ENCODE measurements around the gene PDSS2. TPM values are rescaled to one million over a fixed set of nuclear protein-coding genes. Genes with fewer than 3 reads are reported as not detected.

Gene PDSS2
- total RNA-seq, 1 experiment from 2014 or later = 16.1 TPM

DNA sequence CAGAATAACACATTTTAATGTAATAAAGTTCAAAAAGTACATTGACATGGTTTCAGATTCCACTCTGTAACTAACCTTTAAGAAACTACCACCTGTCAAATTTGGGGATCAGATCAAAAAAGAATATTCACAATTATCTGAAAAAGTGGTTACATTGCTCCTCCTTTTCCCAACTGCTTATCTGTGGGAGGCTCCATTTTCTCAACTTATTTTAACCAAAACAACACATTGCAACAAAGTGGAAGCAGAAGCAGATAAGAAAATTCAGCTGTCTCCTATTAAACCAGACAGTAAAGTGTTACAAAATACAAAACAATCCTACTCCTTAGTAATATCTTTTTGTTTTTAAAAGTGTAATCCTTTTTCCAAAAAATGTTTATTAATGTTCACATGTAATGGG, 61.4 kb downstream of the PDSS2 start:
- TF ChIP-seq CTCF (conservative IDR thresholded peaks at IDR 0.05; ENCODE audit: low read depth, low read length) (no peak), EZH2 (IDR thresholded peaks at IDR 0.05; ENCODE audit: borderline replicate concordance, low read depth, low read length, poor library complexity, severe bottlenecking) (no peak)
- DNase-seq (ENCODE audit: low spot score) = no peak
- Histone ChIP-seq H3K4me3 (ENCODE audit: low read depth, low read length, poor library complexity, severe bottlenecking) (no peak overlapping the region), H3K36me3 (ENCODE audit: insufficient read depth, low read length, poor library complexity, severe bottlenecking) (no peaks in the 10 kb centered on the region), H3K27me3 (replicated peaks; ENCODE audit: insufficient read depth, low read depth, low read length, poor library complexity) (no peaks in the 10 kb centered on the region), H3K27ac (ENCODE audit: low read depth, low read length, poor library complexity, severe bottlenecking) (no peak overlapping the region), H3K9me3 (ENCODE audit: low read depth, low read length, poor library complexity, severe bottlenecking) (peaks cover 28% of the 10 kb centered on the region), H3K4me1 (ENCODE audit: insufficient read depth, low read length, poor library complexity, severe bottlenecking) (no peaks in the 10 kb centered on the region)
- no TSS peak for BruUV-seq (replicated peaks)
- ChIA-PET POLR2A (ENCODE audit: low non-redundant PET) (no interaction called here), CTCF (no interaction called here)
- intact Hi-C loops (cut with micrococcal nuclease; ENCODE audit: unreplicated experiment) = no loop called here

DNA sequence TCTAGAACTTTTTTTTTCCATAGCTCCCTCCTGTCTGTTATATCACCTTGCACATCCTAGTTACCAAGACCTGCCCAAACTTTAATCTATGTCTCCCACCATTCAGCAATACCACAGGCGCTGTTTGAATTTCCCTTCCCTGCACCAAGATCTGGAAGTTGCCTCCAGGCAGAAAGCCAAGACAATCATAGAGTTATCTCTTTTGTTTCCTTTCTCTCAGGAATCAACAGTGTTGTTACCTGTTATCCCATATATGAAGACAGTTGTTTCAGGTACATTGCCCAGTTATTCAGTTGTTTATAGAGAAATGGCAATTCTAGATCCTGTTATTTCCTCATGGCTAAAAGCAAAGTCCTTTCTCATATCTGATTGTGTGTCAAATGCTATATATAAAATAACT, 63.2 kb downstream of the PDSS2 start:
- TF ChIP-seq CTCF (conservative IDR thresholded peaks at IDR 0.05; ENCODE audit: low read depth, low read length) = no peak
- no peak for TF ChIP-seq EZH2 (IDR thresholded peaks at IDR 0.05; ENCODE audit: borderline replicate concordance, low read depth, low read length, poor library complexity, severe bottlenecking)
- Histone ChIP-seq H3K4me1 (ENCODE audit: insufficient read depth, low read length, poor library complexity, severe bottlenecking) (no peaks in the 10 kb centered on the region), H3K9me3 (ENCODE audit: low read depth, low read length, poor library complexity, severe bottlenecking) (peaks cover 22% of the 10 kb centered on the region), H3K27ac (ENCODE audit: low read depth, low read length, poor library complexity, severe bottlenecking) (no peak overlapping the region), H3K27me3 (replicated peaks; ENCODE audit: insufficient read depth, low read depth, low read length, poor library complexity) (no peaks in the 10 kb centered on the region), H3K36me3 (ENCODE audit: insufficient read depth, low read length, poor library complexity, severe bottlenecking) (no peaks in the 10 kb centered on the region), H3K4me3 (ENCODE audit: low read depth, low read length, poor library complexity, severe bottlenecking) (no peak overlapping the region)
- ChIA-PET CTCF (no interaction called here), POLR2A (ENCODE audit: low non-redundant PET) (no interaction called here)
- no peak for DNase-seq (ENCODE audit: low spot score)
- intact Hi-C loops (cut with micrococcal nuclease; ENCODE audit: unreplicated experiment) = no loop called here
- no TSS peak for BruUV-seq (replicated peaks)

DNA sequence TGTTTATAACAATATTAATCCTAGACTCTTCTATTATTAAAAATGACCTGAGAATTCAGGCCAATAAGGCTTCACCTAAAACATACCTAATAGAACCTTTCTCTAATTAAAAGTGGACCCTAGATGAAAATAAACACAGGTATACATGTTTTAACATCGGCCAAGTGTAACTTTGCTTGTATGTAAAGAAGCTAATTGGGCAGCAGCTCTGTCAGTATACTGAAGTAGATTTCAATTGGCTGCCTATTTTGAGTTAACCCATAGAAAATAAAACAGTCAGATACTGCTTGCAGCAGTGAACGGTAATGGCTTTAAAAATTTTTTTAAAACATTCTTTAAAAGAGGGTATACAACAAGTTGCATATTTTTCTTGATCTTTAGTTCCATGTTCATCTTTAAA, 67.3 kb downstream of the PDSS2 start:
- intact Hi-C loops (cut with micrococcal nuclease; ENCODE audit: unreplicated experiment) = no loop called here
- Histone ChIP-seq H3K27ac (ENCODE audit: low read depth, low read length, poor library complexity, severe bottlenecking) (no peak overlapping the region), H3K36me3 (ENCODE audit: insufficient read depth, low read length, poor library complexity, severe bottlenecking) (no peaks in the 10 kb centered on the region), H3K4me1 (ENCODE audit: insufficient read depth, low read length, poor library complexity, severe bottlenecking) (no peaks in the 10 kb centered on the region), H3K4me3 (ENCODE audit: low read depth, low read length, poor library complexity, severe bottlenecking) (no peak overlapping the region), H3K9me3 (ENCODE audit: low read depth, low read length, poor library complexity, severe bottlenecking) (peaks cover 19% of the 10 kb centered on the region), H3K27me3 (replicated peaks; ENCODE audit: insufficient read depth, low read depth, low read length, poor library complexity) (no peaks in the 10 kb centered on the region)
- POLR2A ChIA-PET (ENCODE audit: low non-redundant PET) = interaction anchor here (0.6 kb wide), 1 partner anchor 16 kb away, joined by 4 read pairs; no protein-coding TSS in a partner anchor
- DNase-seq (ENCODE audit: low spot score) = no peak
- TF ChIP-seq CTCF (conservative IDR thresholded peaks at IDR 0.05; ENCODE audit: low read depth, low read length) = no peak
- TF ChIP-seq EZH2 (IDR thresholded peaks at IDR 0.05; ENCODE audit: borderline replicate concordance, low read depth, low read length, poor library complexity, severe bottlenecking) = no peak
- no TSS peak for BruUV-seq (replicated peaks)
- CTCF ChIA-PET = no interaction called here
